ENCODE measurements around the gene STAU1.
"Not testable (repeated sequence)": the region's sequence is repeated elsewhere in the genome, so short reads cannot be mapped to it uniquely, and the experiment has no call there.

DNA sequence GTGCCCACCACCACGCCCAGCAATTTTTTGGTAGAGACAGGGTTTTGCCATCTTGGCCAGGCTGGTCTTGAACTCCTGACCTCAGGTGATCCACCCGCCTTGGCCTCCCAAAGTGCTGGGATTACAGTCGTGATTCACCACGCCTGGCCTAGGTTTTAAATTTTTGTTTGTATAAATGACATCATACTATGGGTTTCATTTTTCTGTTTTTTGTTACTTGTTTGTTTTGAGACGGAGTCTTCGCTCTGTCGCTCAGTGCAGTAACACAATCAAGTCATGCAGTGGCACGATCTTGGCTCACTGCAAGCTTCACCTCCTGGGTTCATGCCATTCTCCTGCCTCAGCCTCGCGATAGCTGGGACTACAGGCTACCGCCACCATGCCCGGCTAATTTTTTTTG lies 105.8 kb downstream of the STAU1 start:
- not testable (repeated sequence) for TF ChIP-seq EP300, POLR2A (IDR thresholded peaks at IDR 0.05)
- TF ChIP-seq, protein P1, sequence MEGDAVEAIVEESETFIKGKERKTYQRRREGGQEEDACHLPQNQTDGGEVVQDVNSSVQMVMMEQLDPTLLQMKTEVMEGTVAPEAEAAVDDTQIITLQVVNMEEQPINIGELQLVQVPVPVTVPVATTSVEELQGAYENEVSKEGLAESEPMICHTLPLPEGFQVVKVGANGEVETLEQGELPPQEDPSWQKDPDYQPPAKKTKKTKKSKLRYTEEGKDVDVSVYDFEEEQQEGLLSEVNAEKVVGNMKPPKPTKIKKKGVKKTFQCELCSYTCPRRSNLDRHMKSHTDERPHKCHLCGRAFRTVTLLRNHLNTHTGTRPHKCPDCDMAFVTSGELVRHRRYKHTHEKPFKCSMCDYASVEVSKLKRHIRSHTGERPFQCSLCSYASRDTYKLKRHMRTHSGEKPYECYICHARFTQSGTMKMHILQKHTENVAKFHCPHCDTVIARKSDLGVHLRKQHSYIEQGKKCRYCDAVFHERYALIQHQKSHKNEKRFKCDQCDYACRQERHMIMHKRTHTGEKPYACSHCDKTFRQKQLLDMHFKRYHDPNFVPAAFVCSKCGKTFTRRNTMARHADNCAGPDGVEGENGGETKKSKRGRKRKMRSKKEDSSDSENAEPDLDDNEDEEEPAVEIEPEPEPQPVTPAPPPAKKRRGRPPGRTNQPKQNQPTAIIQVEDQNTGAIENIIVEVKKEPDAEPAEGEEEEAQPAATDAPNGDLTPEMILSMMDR (IDR thresholded peaks at IDR 0.05): not testable (repeated sequence)
